ENCODE measurements around the gene POLR3H. TPM values are rescaled to one million over a fixed set of nuclear protein-coding genes. Genes with fewer than 3 reads are reported as not detected.

POLR3H gene
- total and polyA plus RNA-seq, 10 of the 15 experiments (the other 5 are each of a cell fraction or from before 2014, with no cell fraction given), result 3.5 to 62.7 (median 24.6) TPM

DNA sequence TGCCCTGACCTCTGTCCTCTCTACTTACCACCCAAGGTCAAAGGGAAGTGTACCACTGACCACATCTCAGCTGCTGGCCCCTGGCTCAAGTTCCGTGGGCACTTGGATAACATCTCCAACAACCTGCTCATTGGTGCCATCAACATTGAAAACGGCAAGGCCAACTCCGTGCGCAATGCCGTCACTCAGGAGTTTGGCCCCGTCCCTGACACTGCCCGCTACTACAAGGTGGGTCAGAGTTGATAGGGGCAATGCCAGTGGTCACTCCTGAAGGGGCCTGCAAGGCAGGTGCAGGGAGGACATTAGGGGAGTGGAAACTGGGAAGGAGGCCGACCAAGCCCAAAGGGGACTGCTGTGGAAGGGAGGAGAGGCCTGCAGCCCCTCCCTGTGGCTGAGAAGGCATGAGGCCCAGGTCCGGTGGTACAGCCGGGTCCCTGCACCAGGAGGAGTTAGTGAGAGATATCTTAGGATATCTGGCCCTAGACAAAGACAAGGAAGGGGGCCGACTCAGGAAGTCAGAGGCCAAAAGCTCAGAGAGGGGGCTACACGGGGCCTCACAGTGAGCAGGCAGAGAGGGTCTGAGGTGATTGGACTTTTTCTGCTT, 17.9 kb downstream of the POLR3H start:
- BruUV-seq (replicated peaks), result no TSS peak
- no peaks in the 10 kb centered on the region for H3K9me3 ChIP-seq (replicated peaks; ENCODE audit: control insufficient read depth, insufficient read depth, low read length)
- no peak overlapping the region for H2AFZ ChIP-seq (ENCODE audit: control insufficient read depth, low read depth, low read length)
- FAIRE-seq, result no peak
- POLR2A ChIA-PET, result no interaction called here
- SMC1A ChIA-PET (ENCODE audit: uncharacterized antibody, unreplicated experiment), result interaction anchor here (0.6 to 3.4 kb wide), 5 partner anchors 63 to 128 kb away, joined by 3 to 27 read pairs (median 3); partner anchors contain the start of gene PMM1
- peaks cover 47 to 60% of the 10 kb centered on the region in 2 experiments for H3K36me3 ChIP-seq (ENCODE audit: control insufficient read depth in 2 of 2, insufficient read depth in 2 of 2, low read length in 1 of 2)
- CTCF ChIA-PET, result interaction anchor here (0.7 to 7.3 kb wide), 15 partner anchors 8 to 130 kb away, joined by 3 to 105 read pairs (median 4); partner anchors contain the start of genes ACO2, DESI1, PHF5A and PMM1
- H3K9ac ChIP-seq (ENCODE audit: control insufficient read depth, insufficient read depth, low read length), result no peak overlapping the region
- no peaks in the 10 kb centered on the region for H3K79me2 ChIP-seq (ENCODE audit: control insufficient read depth, insufficient read depth, low read length)
- H3K4me3 ChIP-seq, result no peak overlapping the region
- in situ Hi-C loops (cut with MboI) (no loop called here), intact Hi-C loops (cut with micrococcal nuclease; ENCODE audit: unreplicated experiment) (no loop called here)
- H3K4me2 ChIP-seq (ENCODE audit: control insufficient read depth, insufficient read depth), result no peak overlapping the region
- ATAC-seq, result peak; percentile 10
- H3K27ac ChIP-seq (ENCODE audit: control insufficient read depth, insufficient read depth), result no peak overlapping the region
- 0 out of 2 replicates have a peak, but pooled peaks have one; percentile 21 for TF ChIP-seq PML (IDR thresholded peaks at IDR 0.05; ENCODE audit: low read length)
- TF ChIP-seq POU2F2 (IDR thresholded peaks at IDR 0.05; ENCODE audit: borderline replicate concordance, low read depth, low read length), result 0 out of 3 replicates have a peak, but pooled peaks have one; percentile 42
- TF ChIP-seq FOS (IDR thresholded peaks at IDR 0.05; ENCODE audit: borderline replicate concordance, extremely low read depth, insufficient read length), result no peak
- no peak for TF ChIP-seq TCF12 (IDR thresholded peaks at IDR 0.05; ENCODE audit: low read depth, low read length)
- TF ChIP-seq, protein P1, sequence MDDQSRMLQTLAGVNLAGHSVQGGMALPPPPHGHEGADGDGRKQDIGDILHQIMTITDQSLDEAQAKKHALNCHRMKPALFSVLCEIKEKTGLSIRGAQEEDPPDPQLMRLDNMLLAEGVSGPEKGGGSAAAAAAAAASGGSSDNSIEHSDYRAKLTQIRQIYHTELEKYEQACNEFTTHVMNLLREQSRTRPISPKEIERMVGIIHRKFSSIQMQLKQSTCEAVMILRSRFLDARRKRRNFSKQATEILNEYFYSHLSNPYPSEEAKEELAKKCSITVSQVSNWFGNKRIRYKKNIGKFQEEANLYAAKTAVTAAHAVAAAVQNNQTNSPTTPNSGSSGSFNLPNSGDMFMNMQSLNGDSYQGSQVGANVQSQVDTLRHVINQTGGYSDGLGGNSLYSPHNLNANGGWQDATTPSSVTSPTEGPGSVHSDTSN (IDR thresholded peaks at IDR 0.05; ENCODE audit: insufficient replicate concordance, low read depth, low read length), result no peak
- TF ChIP-seq, protein P2, sequence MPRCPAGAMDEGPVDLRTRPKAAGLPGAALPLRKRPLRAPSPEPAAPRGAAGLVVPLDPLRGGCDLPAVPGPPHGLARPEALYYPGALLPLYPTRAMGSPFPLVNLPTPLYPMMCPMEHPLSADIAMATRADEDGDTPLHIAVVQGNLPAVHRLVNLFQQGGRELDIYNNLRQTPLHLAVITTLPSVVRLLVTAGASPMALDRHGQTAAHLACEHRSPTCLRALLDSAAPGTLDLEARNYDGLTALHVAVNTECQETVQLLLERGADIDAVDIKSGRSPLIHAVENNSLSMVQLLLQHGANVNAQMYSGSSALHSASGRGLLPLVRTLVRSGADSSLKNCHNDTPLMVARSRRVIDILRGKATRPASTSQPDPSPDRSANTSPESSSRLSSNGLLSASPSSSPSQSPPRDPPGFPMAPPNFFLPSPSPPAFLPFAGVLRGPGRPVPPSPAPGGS (IDR thresholded peaks at IDR 0.05; ENCODE audit: borderline replicate concordance, insufficient read depth, low read depth, low read length, poor library complexity, severe bottlenecking), result no peak
- WGBS (ENCODE audit: insufficient coverage, insufficient replicate concordance, low lambda C conversion rate, missing lambda C conversion rate), result 55% methylated on average over 12 of the region's 12 CpGs
- no peak for DNase-seq (ENCODE audit: low read depth, low spot score)
- H3K4me1 ChIP-seq (ENCODE audit: control insufficient read depth, insufficient read depth, low read length), result no peaks in the 10 kb centered on the region
- RAD21 ChIA-PET (ENCODE audit: unreplicated experiment), result interaction anchor here (0.8 to 3.4 kb wide), 2 partner anchors 9 to 123 kb away, joined by 3 to 46 read pairs; no protein-coding TSS in a partner anchor
- no peaks in the 10 kb centered on the region; the same call in 1 of the 2 replicates for H4K20me1 ChIP-seq (ENCODE audit: control insufficient read depth, insufficient read depth)
- no peaks in the 10 kb centered on the region for H3K27me3 ChIP-seq (replicated peaks in 1 of 2; ENCODE audit: control insufficient read depth in 2 of 2, insufficient read depth in 2 of 2, low read length in 1 of 2)

All from GM12878 (cell line).